SK-MEL-5 (cell line): Measurements from ENCODE around the gene TMCC1. TPM values are rescaled to one million over a fixed set of nuclear protein-coding genes. Genes with fewer than 3 reads are reported as not detected.

Source experiments
- small RNA-seq, 2 experiments: library from RNA; depleted of rRNA; stranded (forward); fragments of <200 nt; gene quantifications; one replicate each; pipeline ENCODE3, GENCODE V24; 2014
- total RNA-seq: library from RNA; depleted of rRNA; stranded (reverse); fragments of >200 nt; shearing (Covaris generic); gene quantifications from 2 replicates; pipeline ENCODE4 v1.2.3, GENCODE V29; 2014; rRNA removed

The TMCC1 gene
- total RNA-seq, 1 experiment from 2014 or later: 9.2 TPM

Small RNA genes lying within 50 kb of the gene (small RNA-seq; reads per million reads assigned to genes)
- gene RF00026 (0 reads per million in 2 experiments), gene RNY3P13 (0 reads per million in 2 experiments)

Other genes with a start within 250 kb of the TMCC1 start
- gene TRH, start 81.0 kb upstream of the TMCC1 start, total RNA-seq: not detected in 2 replicates
- not detected in 2 replicates for gene ALG1L2, start 188.1 kb upstream of the TMCC1 start, total RNA-seq